ENCODE data around the gene HM13.

HM13 gene

GRCh38 chr20:31615416-31615815 lies 101.2 kb downstream of the HM13 start:
- no peak overlapping the region for H3K4me2 ChIP-seq (ENCODE audit: low read length)
- H3K27ac ChIP-seq (ENCODE audit: low read depth, low read length), result no peak overlapping the region
- no peaks in the 10 kb centered on the region for H3K27me3 ChIP-seq (ENCODE audit: control insufficient read depth, low read length)
- H3K9me3 ChIP-seq (ENCODE audit: control insufficient read depth, insufficient read depth, low read length), result no peaks in the 10 kb centered on the region
- H3K9me2 ChIP-seq (replicated peaks; ENCODE audit: control insufficient read depth, low read length), result no peaks in the 10 kb centered on the region
- TF ChIP-seq CTCF (IDR thresholded peaks at IDR 0.05; ENCODE audit: low read depth, low read length, poor library complexity, severe bottlenecking) (no peak), EZH2phosphoT487 (IDR thresholded peaks at IDR 0.05; ENCODE audit: borderline replicate concordance, low read length) (no peak)
- H4K20me1 ChIP-seq (ENCODE audit: control insufficient read depth, insufficient read depth, low read depth, low read length), result no peaks in the 10 kb centered on the region
- H3K4me3 ChIP-seq (ENCODE audit: low read length), result no peak overlapping the region
- no peaks in the 10 kb centered on the region for H3K36me3 ChIP-seq (ENCODE audit: control insufficient read depth, low read length)
- no peaks in the 10 kb centered on the region for H3F3A ChIP-seq (ENCODE audit: control insufficient read depth, insufficient read depth)
- no peaks in the 10 kb centered on the region for H3K79me2 ChIP-seq (ENCODE audit: control insufficient read depth, low read length)
- peaks cover 4% of the 10 kb centered on the region for H3K4me1 ChIP-seq (ENCODE audit: control insufficient read depth, low read length)

GRCh38 chr20:31617432-31618104 lies 103.3 kb downstream of the HM13 start:
- Histone ChIP-seq H3K36me3 (ENCODE audit: control insufficient read depth, low read length) (no peaks in the 10 kb centered on the region), H3K27ac (ENCODE audit: low read depth, low read length) (no peak overlapping the region), H3K27me3 (ENCODE audit: control insufficient read depth, low read length) (no peaks in the 10 kb centered on the region), H3K4me1 (ENCODE audit: control insufficient read depth, low read length) (peaks cover 17% of the 10 kb centered on the region), H3K4me3 (ENCODE audit: low read length) (no peak overlapping the region), H3K4me2 (ENCODE audit: low read length) (no peak overlapping the region), H3K9me2 (replicated peaks; ENCODE audit: control insufficient read depth, low read length) (no peaks in the 10 kb centered on the region), H3K79me2 (ENCODE audit: control insufficient read depth, low read length) (no peaks in the 10 kb centered on the region), H3K9me3 (ENCODE audit: control insufficient read depth, insufficient read depth, low read length) (no peaks in the 10 kb centered on the region), H4K20me1 (ENCODE audit: control insufficient read depth, insufficient read depth, low read depth, low read length) (no peaks in the 10 kb centered on the region), H3F3A (ENCODE audit: control insufficient read depth, insufficient read depth) (no peaks in the 10 kb centered on the region)
- TF ChIP-seq EZH2phosphoT487 (IDR thresholded peaks at IDR 0.05; ENCODE audit: borderline replicate concordance, low read length) (no peak), CTCF (IDR thresholded peaks at IDR 0.05; ENCODE audit: low read depth, low read length, poor library complexity, severe bottlenecking) (no peak)
